GM19193 (cell line): Measurements from ENCODE around the gene ADARB2.

Experiments
- POLR2A ChIP-seq: IDR thresholded peaks from 4 replicates; pipeline ENCODE4 v1.6.1; 2011; ENCODE audit not compliant: insufficient read depth, insufficient read length; ENCODE audit errors: extremely low read depth

ADARB2 gene

DNA sequence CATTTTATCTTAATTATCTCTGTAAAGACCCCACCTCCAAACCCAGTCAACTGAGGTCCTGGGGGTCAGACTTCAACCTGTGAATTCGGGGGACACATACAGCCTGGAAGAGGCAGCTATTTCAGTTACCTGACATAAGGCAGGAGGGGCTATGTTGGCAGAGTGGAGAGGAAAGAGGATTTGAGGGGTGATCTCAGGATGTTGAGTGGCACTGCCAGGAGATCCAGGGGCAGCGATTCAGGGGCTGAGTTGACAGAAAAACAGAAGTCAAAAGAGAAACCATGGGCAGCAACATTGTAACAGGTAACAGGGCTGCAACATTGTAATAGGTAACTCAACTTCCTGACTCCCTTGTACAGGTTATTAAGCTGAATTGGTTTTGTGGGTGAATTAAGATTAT lies 162.6 kb downstream of the ADARB2 start:
- TF ChIP-seq POLR2A: no peak

DNA sequence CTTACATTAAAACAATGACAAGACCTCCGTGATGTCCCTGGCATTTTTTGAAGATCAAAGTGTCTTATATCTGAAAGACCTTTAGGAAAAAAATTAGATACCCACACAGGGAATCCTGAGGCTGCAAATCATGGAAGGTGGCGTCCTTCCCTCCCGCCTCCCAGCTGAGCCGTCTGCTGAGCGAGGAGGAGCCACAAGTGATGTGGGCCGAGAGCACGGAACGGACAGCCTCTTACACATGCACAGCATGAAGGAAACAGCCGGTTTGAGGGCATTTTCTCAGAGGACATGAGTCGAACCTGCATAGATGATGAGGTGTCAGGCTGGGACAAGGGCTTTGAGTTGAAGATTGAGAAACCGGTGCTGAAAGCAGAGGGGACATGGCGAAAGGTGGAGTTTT lies 163.3 kb downstream of the ADARB2 start:
- no peak for TF ChIP-seq POLR2A

DNA sequence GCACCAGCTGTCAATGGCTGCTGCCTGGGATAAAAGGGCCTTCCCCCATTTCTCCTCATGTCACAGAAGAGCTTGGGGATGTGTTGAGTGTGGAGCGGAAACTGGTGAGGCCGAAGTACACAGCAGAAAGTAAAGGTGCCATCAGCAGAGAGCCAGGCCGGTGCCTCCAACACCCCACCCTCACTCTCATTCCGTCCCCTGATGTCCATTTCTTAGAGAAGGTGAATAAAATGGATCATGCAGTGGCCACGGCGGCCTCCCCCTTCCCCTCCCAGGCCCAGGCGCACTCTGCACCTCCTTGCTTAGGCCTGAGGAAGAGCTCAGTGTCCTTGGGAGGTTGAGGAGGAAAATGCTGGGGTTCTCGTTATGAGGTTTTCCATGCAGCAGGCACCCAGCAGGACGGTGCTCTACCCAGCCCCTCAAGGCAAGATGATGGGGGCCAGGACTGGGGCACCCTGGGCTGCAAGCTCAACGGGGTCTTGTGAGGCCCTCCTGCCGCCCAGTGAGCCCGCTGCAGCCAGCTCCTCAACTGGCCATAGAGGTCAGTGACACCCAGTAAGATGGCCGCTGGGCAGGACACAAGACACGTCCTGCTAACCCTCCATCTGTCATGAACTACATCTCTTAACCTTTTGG lies 163.9 kb downstream of the ADARB2 start:
- TF ChIP-seq POLR2A: no peak

DNA sequence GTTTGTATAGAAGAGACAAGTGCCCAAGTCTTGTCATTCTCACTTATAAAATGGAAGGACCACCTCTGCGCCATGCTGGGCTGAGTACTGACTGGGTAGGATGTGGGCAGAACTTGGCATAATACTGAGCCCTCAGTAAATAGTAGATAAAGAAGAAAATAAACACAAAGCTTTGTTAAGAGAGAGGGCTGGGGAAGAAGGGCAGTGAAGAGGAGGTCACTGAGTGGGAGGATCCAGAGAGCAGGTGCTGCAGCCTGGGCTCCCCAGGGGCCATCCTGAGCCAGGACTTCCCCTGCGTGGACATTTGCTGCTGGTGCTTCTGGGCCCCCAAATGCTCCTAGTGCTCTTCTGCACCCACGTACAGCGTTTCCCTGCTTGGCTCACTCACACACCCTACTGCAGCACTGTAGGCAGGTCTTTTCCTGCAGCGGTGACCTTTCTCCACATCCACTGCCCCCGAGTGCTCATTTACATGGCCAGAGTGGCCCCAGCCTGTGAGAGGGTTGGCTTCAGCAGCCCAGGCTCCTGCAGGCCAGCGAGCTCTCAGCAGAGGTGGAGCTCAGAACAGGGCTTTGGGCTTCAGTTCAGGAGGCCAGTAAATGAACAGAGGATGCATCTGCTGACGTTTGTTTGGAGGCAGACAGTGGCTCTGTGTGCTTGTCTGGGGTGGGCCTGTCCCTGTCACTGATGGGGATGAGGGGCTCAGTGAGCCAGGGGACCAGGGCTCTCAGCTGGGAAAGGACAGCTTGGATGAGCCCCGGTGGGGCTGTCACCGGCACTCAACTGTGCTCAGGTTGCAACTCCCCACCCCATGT lies 164.6 kb downstream of the ADARB2 start:
- TF ChIP-seq POLR2A: no peak

DNA sequence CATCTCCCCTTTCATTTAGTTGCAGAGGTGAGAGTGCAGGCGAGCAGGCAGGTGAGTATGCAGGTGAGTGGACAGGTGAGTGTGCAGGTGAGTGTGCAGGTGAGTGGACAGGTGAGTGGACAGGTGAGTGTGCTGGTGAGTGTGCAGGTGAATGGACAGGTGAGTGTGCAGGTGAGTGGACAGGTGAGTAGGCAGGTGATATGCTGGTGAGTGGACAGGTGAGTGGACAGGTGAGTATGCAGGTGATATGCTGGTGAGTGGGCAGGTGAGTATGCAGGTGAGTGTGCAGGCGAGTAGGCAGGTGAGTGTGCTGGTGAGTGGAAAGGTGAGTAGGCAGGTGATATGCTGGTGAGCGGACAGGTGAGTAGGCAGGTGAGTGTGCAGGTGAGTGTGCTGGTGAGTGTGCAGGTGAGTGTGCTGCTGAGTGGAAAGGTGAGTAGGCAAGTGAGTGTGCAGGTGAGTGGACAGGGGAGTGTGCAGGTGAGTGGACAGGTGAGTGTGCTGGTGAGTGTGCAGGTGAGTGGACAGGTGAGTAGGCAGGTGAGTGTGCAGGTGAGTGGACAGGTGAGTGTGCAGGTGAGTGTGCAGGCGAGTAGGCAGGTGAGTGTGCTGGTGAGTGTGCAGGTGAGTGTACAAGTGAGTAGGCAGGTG lies 165.6 kb downstream of the ADARB2 start:
- TF ChIP-seq POLR2A: no peak

DNA sequence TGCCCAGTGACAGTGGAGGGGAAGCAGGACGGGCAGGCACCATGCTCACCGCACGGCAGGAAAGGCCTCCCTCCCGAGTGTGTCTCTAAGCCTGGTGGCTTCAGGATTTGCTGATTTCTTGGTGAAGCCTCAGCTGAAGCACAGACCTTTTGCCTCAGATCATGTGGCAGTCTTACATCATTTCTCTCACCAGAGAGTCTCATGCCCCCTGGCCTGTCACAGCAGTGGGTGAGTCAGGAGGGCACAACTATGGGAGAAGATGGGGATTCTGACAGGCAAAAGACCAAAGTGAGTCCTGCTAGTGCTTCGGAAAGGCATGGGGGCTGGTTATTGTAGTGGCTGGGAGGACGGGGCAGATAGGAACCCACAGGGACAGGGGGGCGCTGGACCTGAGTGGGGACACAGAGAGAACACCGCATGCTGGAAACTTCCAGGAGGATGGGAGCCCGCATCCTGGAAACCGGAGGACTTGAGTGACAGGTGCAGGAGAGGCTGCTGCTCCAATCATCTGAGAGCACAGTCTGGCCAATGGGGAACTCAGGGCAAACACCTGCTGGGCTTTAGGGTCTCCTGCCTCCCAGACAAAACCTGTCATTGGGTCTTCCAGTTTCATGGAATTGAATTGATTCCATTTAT lies 166.8 kb downstream of the ADARB2 start:
- no peak for TF ChIP-seq POLR2A

DNA sequence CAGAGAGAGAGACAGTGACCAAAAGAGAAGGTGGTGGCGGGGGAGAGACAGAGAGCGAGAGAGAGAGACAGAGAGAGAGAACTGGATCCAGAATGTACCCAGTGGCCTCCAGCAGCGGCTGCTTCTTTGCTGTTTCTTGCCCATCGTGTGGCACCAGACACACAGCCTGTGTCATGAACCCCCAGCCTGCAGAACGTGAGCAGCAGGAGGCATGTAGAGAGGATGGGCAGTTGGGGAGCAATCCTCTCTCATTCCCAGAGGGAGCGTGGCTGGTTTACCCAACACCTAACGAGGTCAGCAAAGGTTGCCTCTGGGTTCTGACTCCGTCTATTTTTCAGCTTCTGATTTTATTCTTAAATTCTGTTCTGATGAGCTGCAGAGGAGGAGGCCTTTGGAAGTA lies 168.1 kb downstream of the ADARB2 start:
- TF ChIP-seq POLR2A: no peak

DNA sequence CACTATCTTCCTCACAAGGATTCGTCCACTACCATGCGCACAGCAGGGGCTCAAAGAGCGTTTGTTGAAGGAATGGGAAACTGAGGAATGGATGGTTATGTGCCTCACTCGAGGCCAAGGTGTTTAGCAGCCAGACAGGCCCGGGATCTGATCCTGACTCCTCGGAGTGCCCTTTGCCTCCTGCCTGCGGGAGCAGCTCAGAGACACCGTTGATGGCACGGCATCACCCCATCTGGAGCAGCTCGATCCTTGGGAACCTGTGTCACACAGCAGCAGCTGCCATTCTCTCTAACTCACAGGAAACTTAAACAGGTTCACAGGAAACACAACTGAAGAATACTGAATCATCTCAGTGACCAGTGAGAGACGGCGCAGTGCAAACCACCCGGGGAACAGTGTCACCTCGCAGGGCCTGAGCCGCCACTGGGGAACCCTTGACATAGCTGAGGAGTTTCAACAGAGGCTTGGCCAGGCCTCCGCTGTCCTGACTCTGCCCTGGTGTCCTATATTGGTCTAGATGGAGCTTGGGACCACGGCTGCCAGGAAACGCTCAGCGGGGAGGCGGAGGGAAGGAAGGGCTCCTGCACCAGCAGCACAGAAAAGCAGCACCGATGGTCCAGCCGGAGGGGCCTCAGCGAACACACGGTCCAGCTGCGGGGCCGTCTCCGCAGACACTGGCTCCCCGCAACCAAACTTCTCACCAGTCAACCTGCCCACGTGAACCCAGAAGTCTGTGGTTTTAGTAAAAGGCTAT lies 169.4 kb downstream of the ADARB2 start:
- no peak for TF ChIP-seq POLR2A

DNA sequence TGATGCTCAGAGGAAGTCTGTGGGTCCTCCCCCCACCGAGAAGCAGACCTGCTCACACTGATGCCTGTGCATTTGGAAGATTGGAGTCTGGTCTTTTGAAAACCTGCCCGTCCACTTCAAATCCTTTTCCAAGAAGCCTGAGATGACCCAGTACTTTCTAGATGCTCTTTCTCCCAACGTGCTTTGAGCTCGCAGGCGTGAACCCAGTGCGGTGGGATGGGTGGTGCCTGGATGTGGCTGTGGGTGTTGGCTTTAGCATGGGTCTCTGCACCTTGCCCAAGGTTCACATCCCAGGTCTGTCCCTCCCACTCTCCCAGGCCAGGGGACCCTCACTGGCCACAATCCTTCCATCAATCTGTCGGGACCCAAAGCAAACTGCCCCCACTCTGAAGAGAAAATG lies 170.2 kb downstream of the ADARB2 start:
- no peak for TF ChIP-seq POLR2A

DNA sequence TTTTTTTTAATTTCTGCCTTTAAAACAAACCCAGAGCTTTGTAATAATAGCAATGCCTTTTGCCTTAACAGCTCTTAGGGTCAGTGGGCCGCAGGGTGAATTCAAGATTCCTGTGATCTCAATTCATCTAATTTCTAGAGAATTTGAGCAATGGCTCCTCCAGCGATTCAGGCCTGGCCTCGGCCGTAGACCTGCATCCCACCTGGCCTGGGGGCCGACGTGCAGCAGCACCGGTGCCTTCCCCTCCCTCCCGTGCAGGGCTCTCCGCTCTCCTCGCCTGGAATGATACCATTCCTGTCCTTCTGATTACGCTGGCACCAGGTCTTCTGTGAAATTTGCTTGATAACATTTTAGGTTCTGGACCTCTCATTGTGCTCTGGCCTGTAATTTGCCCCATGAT lies 172.5 kb downstream of the ADARB2 start:
- TF ChIP-seq POLR2A: no peak

DNA sequence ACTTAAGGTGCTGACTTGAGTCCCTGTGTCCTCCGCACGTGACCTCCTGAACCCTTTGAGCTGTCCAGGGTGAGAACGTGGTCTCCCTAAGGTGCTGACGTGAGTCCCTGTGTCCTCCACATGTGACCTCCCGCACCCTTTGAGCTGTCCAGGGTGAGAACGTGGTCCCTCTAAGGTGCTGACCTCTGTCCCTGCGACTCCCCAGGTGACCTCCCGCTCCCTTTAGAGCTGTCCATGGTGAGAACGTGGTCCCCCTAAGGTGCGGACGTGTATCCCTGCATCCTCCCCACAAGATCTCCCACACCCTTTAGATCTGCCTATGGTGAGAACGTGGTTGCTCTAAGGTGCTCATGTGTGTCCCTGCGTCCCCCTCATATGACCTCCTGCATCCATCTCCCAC lies 174.3 kb downstream of the ADARB2 start:
- no peak for TF ChIP-seq POLR2A

DNA sequence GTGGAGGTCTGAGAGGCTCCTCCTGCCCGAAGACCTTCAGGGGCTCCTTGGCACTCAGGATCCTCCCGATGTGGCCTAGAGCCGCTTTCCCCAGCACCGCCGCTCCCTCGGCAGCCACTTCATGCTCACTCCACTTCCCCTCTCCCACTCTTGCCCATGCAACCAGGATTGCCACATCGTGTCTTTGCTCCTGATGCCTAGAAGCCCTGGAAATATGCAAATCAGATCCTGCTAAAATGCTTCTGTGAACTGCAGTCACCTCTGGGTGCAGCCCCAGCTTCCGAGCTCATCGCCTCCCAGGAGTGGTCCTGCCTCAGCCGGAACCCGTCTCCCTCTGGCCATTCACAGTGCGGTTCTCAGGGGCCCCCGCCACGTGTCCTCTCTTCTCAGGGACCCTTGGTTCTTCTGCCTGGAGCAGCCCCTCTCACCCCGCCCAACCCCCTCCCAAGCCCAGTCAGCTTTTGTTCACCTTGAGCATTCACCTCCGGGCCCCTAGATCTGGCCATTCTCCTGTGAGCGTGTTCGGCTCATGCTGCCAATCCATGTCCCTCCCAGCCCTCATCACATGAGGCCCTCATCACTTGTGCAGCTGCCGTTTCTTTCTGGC lies 175.5 kb downstream of the ADARB2 start:
- no peak for TF ChIP-seq POLR2A

DNA sequence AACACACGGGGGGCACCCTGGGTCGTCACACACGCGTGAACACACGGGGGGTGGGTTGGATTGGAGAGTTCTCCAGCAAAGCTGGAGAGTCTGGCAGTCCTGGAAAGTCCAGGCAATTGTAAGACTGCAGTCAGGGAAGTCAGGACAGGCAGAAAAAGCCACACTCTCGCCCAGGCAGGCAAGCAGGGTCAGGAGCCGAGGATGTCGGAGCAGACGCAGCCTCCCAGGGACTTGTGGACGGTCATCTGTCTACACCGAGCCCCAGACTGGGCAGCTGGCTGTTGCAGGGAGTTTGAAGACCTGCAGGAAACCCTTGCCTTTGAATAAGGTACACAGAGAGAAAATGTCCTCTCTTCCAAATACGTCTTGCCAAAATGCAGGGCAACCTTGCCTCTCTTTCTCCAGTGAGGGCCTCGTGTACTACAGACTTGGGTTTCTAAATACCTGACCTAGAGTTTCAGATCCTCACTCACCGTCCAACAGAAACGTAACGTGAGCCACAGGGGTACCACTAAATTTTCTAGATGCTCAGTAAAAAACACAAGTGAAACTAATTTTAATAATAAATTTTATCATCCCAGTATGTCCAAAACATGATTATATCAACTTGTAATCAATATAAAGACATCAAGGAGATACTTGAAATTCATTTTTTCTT lies 176.7 kb downstream of the ADARB2 start:
- TF ChIP-seq POLR2A: no peak

DNA sequence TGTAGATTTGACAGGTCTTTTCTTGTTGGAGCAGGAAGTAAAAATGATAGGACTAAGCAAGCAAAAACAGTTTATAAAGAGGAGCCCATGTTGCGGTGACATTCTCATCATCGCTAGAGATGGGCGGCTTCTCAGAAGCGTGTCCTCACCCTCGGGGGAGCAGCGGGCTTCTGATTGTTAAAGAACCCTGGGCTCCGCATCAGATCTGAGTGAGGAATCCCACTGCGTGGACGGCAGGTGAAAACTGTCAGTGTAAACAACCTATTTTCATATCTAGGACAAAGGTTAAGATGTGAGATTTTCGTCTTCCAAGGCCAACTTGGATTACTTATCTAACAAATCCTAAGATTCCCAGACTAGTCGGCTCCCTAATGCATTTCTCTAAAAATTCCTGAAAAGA lies 177.6 kb downstream of the ADARB2 start:
- no peak for TF ChIP-seq POLR2A
